Testis (tissue), 2 donors: ENCODE measurements around the gene NRG2.

ENCODE experiments used
- CTCF ChIP-seq, 3 experiments: fragments of 450-650 bp in 2 of 3; fragments of 200-600 bp in 1 of 3; sonication (generic) in 1 of 3; IDR thresholded peaks; one replicate each; pipeline ENCODE4 v1.5.1; 2016 to 2019; ENCODE audit warnings: antibody characterized with exemption in 3 of 3, mild to moderate bottlenecking in 2 of 3, moderate library complexity in 1 of 3
- POLR2A ChIP-seq: fragments of 450-650 bp; IDR thresholded peaks from one replicate; pipeline ENCODE4 v1.6.1; 2017; ENCODE audit warnings: antibody characterized with exemption, mild to moderate bottlenecking, moderate library complexity

GRCh38 chr5:139821806-139822552, 221.1 kb downstream of the NRG2 start:
- TF ChIP-seq CTCF (IDR thresholded peaks at IDR 0.05) (no peak), POLR2A (no peak)
